ENCODE measurements around the gene C15orf39. TPM values are rescaled to one million over a fixed set of nuclear protein-coding genes. Genes with fewer than 3 reads are reported as not detected.

Gene C15orf39
- total RNA-seq, 2 experiments from 2014 or later: 62.8 to 63.0 TPM

Other genes with a start within 250 kb of the C15orf39 start
- 1 to 10 TPM; 6.8 to 7.5 TPM for gene RPP25, start 245.1 kb upstream of the C15orf39 start, total RNA-seq
- gene SCAMP5, start 206.3 kb upstream of the C15orf39 start, total RNA-seq: under 1 TPM; 0.61 to 0.94 TPM
- 10 to 100 TPM; 36.3 to 36.7 TPM for gene PPCDC, start 178.3 kb upstream of the C15orf39 start, total RNA-seq
- not detected for gene GOLGA6C, start 56.5 kb downstream of the C15orf39 start, total RNA-seq
- under 1 TPM in 1 of 2 experiments, not detected in 1; 0.12 TPM for gene GOLGA6D, start 81.0 kb downstream of the C15orf39 start, total RNA-seq
- 10 to 100 TPM; 76.6 to 80.7 TPM for gene COMMD4, start 134.2 kb downstream of the C15orf39 start, total RNA-seq
- gene NEIL1, start 145.2 kb downstream of the C15orf39 start, total RNA-seq: 1 to 10 TPM; 1.0 to 1.9 TPM
- 100 to 1,000 TPM; 143 to 170 TPM for gene MAN2C1, start 166.7 kb downstream of the C15orf39 start, total RNA-seq
- 100 to 1,000 TPM; 100 to 111 TPM for gene SIN3A, start 249.8 kb downstream of the C15orf39 start, total RNA-seq

Data from activated CD8-positive, alpha-beta memory T cell treated with anti-CD3 and anti-CD28 coated beads, Interleukin-2, amount 10 ng/mL, durations not matched to agents 7 days and 5 days (primary cell).